ENCODE data around the gene FOXM1. TPM values are rescaled to one million over a fixed set of nuclear protein-coding genes. Genes with fewer than 3 reads are reported as not detected.

Gene FOXM1, protein sequence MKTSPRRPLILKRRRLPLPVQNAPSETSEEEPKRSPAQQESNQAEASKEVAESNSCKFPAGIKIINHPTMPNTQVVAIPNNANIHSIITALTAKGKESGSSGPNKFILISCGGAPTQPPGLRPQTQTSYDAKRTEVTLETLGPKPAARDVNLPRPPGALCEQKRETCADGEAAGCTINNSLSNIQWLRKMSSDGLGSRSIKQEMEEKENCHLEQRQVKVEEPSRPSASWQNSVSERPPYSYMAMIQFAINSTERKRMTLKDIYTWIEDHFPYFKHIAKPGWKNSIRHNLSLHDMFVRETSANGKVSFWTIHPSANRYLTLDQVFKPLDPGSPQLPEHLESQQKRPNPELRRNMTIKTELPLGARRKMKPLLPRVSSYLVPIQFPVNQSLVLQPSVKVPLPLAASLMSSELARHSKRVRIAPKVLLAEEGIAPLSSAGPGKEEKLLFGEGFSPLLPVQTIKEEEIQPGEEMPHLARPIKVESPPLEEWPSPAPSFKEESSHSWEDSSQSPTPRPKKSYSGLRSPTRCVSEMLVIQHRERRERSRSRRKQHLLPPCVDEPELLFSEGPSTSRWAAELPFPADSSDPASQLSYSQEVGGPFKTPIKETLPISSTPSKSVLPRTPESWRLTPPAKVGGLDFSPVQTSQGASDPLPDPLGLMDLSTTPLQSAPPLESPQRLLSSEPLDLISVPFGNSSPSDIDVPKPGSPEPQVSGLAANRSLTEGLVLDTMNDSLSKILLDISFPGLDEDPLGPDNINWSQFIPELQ
- 87.0 to 106 TPM (median 99.3 TPM) in 5 replicates for total RNA-seq (2022; extraction: Qiagen RNA extraction; ENCODE audit: low read depth)

DNA sequence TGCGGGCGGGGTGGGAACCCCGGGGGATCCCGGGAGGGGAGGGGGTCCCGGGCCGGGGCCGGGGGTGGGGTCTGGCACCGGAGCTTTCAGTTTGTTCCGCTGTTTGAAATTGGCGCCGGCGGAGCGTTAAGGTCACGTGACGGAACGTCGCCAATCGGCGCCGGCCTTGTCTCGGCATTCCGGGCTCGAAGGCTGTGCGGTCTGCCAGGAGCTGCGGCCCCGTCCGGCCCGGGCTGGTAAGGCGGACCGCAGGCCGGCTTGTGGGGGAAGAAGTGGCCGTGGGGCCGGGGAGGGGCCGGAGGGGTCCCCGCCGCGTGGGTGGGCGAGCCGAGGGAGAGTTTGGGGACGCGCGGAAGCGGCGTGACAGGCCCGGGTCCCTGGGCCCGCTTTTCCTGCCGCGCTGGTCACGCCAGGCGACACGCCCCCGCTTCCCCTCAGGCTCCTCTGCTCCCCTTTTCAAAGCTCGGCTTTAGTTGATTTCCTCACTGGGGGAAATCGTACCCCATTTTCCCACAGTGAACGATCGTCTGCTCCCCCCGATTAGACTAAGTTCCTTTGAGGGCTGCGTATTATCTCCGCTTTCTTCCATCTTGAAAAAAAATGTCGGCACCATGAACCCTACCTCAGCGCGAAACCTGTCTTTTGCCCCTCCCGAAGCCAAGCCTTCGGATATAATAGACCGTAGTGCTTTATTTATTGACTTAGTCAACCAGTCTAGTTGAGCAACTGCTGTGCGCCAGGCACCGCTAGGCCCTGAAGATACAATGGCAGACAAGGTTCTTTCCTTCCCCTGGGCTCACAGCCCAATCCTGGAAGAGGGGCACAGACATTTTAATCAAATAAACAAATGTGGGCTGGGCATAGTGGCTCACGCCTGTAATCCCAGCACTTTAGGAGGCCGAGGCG lies at the start of gene FOXM1, which contains the start of gene RHNO1:
Gene FOXM1 (minus strand): TSS at position 128 of the 906 bp plus-strand sequence. CDS start 2,696 bp downstream, outside the sequence.
Gene RHNO1 (plus strand): TSS at position 177 of the 906 bp plus-strand sequence. CDS start 8,144 bp downstream, outside the sequence.

GRCh38 chr12:2890388-2891239 lies 13.6 kb upstream of the FOXM1 start, which contains the start of gene TULP3:
Gene TULP3 (plus strand): TSS chr12:2890891. CDS start chr12:2890948, 57 bp downstream.

DNA sequence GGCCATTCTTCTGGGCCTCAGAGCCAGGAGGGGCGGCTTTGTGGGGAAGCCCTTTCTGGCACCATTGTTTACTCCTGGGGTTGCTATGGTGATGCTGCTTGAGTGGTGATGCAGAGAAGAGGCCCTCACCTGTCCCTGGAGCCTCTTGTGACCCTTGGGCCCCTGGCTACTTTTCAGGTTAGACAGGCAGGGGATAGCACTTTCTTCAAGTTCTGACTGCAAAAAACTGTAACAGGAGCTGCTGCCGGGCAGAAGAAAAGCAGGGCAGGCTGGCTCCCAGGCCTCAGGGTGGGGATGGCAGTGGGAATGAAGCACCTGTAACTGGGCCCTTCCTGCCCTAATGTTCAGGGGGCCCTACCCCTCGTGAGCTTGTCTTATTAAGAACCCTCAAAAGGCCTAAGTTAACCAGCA lies 19.9 kb downstream of the FOXM1 start, which contains the start of gene TEX52:
Gene TEX52 (minus strand): TSS at position 19 of the 411 bp plus-strand sequence. CDS start 13 bp downstream, at position 6.

DNA sequence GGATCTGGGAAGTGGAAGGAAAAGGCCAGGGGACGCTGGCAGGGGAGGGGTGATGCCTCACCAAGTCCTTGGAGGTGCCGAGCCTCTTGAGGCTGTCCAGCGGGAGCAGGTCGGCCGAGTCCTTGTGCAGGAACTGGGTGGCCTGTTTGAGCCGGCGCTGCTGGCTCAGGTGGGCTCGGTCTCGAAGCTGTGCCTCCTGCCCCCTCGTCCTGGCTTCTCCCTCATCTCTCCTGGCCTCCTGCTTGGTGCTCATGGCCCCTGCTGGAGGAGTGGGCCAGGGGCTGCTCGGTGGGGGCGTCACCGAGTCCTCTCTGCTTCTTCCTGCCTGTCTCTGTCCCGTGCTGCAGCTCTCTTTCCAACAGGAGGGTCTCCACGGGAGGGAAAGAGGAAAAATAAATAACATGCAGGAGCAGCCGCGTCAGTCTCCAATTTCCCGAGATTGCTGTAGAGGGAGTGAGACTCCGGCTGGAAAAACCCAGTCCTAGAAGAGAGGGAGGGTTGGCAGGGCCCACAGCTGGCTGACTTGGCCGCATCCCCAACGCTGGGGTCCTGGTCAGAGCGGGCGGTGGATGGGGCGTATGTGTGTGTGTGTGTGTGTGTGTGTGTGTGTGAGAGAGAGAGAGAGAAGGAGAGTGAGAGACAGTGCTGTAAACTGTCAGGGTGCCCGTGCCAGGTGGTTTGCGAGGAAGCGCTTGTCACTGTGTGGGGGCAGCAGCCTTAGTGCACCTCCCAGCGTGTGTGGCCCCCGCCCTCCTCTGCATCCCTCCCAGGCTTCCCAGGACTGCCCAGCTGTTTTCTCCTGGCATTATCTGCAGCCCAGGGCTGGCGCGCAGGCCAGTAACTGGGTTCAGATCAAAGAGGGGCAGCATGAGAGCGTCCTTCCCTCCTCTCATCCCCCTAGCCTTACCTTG lies 42.1 kb downstream of the FOXM1 start, which contains the start of gene NRIP2:
Gene NRIP2 (minus strand): TSS at position 455 of the 911 bp plus-strand sequence. CDS start 52 bp downstream, at position 403.

GRCh38 chr12:2812290-2813213 lies 64.4 kb downstream of the FOXM1 start, which contains the start of gene ITFG2:
Gene ITFG2 (plus strand): TSS chr12:2812668. CDS start chr12:2812761, 93 bp downstream.

Other genes with a start within 250 kb of the FOXM1 start
- gene FKBP4, start 82.2 kb downstream of the FOXM1 start, total RNA-seq (2022; extraction: Qiagen RNA extraction; ENCODE audit: low read depth) = 92.9 to 127 TPM (median 121 TPM) in 5 replicates
- gene ITFG2, start 64.5 kb downstream of the FOXM1 start, total RNA-seq (2022; extraction: Qiagen RNA extraction; ENCODE audit: low read depth) = 13.7 to 18.8 TPM (median 16.9 TPM) in 5 replicates
- gene NRIP2, start 42.1 kb downstream of the FOXM1 start, total RNA-seq (2022; extraction: Qiagen RNA extraction; ENCODE audit: low read depth) = not detected in 5 replicates
- gene TEX52, start 20.1 kb downstream of the FOXM1 start, total RNA-seq (2022; extraction: Qiagen RNA extraction; ENCODE audit: low read depth) = not detected in 5 replicates
- gene RHNO1, start within 50 bp of the FOXM1 start, total RNA-seq (2022; extraction: Qiagen RNA extraction; ENCODE audit: low read depth) = 43.2 to 50.6 TPM (median 46.3 TPM) in 5 replicates
- 18.7 to 22.1 TPM (median 20.3 TPM) in 5 replicates for gene TULP3, start 13.7 kb upstream of the FOXM1 start, total RNA-seq (2022; extraction: Qiagen RNA extraction; ENCODE audit: low read depth)
- 42.3 to 50.8 TPM (median 44.1 TPM) in 5 replicates for gene TEAD4, start 82.2 kb upstream of the FOXM1 start, total RNA-seq (2022; extraction: Qiagen RNA extraction; ENCODE audit: low read depth)
- 16.9 to 23.2 TPM (median 21.4 TPM) in 5 replicates for gene TSPAN9, start 200.2 kb upstream of the FOXM1 start, total RNA-seq (2022; extraction: Qiagen RNA extraction; ENCODE audit: low read depth)

Data from A549 treated with DMSO at 1 μM for 4 hours (cell line).